Mammary epithelial cell (primary cell): ENCODE results near the gene RAMP1.

Experiments used
- EZH2 ChIP-seq: IDR thresholded peaks from 2 replicates; pipeline ENCODE4 v1.6.1; 2012; ENCODE audit warnings: low read length, inconsistent platforms, borderline replicate concordance
- TF ChIP-seq, protein P1 (sequence below), 2 donors: IDR thresholded peaks in 1 of 2; conservative IDR thresholded peaks in 1 of 2; 2 replicates each; pipeline ENCODE4 v1.5.1; 2011 to 2012; ENCODE audit warnings: inconsistent platforms in 2 of 2, low read length in 2 of 2, mild to moderate bottlenecking in 2 of 2, control low read depth in 1 of 2, low read depth in 1 of 2; ENCODE audit not compliant: insufficient read depth in 1 of 2; ENCODE audit errors: extremely low read depth in 1 of 2

DNA sequence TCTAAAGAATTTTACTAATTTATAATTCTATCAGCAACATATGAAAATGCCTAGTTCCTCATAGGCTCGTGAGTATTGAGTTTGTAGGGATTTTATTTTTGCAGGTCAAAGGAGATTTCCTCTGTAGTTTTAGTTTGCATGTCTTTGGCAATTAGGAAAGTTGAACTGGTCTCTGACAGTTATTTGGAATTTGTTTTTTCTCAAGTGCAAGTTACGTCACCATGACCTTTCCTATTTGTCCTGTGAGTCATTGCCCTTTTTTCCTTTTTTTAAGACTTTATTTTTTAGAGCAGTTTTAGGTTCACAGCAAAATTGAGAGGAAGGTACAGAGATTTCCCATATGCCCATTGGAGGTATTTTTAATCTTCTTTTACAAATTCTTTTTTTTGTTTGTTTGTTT is 29.0 kb downstream of the RAMP1 start:
- TF ChIP-seq, protein P1, sequence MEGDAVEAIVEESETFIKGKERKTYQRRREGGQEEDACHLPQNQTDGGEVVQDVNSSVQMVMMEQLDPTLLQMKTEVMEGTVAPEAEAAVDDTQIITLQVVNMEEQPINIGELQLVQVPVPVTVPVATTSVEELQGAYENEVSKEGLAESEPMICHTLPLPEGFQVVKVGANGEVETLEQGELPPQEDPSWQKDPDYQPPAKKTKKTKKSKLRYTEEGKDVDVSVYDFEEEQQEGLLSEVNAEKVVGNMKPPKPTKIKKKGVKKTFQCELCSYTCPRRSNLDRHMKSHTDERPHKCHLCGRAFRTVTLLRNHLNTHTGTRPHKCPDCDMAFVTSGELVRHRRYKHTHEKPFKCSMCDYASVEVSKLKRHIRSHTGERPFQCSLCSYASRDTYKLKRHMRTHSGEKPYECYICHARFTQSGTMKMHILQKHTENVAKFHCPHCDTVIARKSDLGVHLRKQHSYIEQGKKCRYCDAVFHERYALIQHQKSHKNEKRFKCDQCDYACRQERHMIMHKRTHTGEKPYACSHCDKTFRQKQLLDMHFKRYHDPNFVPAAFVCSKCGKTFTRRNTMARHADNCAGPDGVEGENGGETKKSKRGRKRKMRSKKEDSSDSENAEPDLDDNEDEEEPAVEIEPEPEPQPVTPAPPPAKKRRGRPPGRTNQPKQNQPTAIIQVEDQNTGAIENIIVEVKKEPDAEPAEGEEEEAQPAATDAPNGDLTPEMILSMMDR (conservative IDR thresholded peaks at IDR 0.05 in 1 of 2, IDR thresholded peaks at IDR 0.05 in 1 of 2; ENCODE audit: extremely low read depth in 1 of 2, insufficient read depth in 1 of 2, low read depth in 1 of 2, low read length in 2 of 2), result no peak
- no peak for TF ChIP-seq EZH2
